HG02759 (cell line): ENCODE data around the gene SERPINB12.

ENCODE experiments used
- ATAC-seq: cut with Tn5 transposase; IDR thresholded peaks from one replicate; pipeline ENCODE4 v1.9.1; 2021; ENCODE audit warnings: mild to moderate bottlenecking, moderate library complexity; ENCODE audit not compliant: unreplicated experiment

SERPINB12 gene

DNA sequence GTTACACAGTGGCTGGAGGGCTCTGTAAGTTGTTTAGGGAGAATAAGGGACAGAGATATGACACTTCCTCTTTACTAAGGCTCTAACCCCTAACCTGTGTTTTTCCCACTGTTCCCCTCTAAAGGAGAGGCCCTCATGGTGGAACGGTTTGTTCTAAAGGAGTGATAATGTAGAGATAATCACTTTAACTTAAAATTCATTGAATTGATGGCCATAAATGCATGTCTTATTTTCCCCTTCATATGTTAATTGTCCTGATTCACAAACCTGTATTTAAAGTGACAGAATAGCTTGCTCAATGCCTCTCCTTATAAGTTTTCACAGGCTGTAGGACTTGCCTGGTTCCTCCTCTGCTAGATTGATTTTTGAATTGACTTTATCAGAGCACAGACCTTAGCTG, at the start of gene SERPINB12:
SERPINB12 (plus strand) TSS at position 301 of the 400 bp plus-strand sequence. CDS start 13,791 bp downstream, outside the sequence.
- no peak for ATAC-seq

DNA sequence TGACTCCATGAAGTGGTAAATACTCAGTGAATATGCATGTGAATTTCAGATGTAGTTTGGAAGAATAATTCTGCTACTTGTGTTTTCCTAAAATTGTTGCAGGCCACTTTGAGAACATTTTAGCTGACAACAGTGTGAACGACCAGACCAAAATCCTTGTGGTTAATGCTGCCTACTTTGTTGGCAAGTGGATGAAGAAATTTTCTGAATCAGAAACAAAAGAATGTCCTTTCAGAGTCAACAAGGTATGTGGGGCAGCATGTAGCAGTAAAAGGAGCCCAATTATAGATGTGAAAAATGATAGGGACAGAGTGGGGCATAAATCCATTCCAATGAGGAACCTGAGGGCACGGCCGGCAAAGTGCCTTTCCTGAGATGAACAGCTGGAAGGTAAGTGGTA, 49.3 kb upstream of the SERPINB12 start:
- no peak for ATAC-seq

- no peak for ATAC-seq
Measured at GRCh38 chr18:63495675-63496074, 46.5 kb upstream of the SERPINB12 start.

DNA sequence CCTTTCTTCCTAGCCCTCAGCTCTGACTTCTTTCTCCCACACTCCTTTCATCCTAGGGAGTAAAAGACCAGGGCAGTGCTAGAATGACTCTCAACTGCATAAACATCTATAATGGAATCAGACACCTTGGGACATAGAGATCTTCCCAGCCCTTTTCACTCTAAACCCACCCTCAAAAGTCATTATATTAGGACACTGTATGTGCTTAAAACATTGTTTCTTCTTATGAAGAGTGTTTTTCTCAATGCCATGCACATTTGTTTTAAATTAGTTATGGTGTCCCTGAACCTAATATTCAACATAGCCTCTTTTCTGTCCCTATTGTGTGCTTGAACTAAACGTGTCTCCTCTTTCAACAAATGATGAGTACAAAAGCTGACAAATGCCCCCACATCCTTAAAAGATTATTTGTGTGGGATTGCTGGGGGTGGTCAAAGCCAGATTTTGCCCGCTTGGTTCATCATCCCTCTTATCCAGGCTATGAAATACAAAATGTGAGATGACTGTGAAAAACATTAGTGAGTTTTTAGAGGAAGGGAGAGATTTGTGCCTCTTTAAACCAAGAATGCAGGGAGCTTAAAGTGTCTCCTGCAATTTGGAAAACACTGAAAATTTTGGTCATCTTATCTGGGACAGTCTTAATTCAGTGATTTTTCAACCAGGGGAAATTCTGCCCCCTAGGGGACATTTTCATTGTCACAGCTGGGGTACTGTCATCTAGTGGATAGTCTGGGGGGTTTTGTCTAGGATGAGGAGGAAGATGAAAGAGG, 36.4 kb upstream of the SERPINB12 start:
- ATAC-seq = peak; percentile 54

DNA sequence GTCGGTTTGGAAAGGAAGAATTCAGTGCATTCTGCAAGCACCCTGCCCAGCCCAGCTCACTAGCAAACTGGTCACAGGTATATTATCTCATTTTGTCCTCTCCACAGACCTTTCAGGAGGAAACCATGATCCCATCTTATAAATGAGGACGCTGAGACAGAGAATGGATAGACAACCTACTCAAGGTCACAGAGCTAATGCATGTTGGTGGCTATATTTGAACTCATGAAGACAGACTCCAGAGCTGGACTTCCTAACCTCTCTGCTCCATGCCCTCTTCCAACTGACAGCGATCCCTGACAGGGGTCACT, 35.9 kb upstream of the SERPINB12 start:
- ATAC-seq = no peak

DNA sequence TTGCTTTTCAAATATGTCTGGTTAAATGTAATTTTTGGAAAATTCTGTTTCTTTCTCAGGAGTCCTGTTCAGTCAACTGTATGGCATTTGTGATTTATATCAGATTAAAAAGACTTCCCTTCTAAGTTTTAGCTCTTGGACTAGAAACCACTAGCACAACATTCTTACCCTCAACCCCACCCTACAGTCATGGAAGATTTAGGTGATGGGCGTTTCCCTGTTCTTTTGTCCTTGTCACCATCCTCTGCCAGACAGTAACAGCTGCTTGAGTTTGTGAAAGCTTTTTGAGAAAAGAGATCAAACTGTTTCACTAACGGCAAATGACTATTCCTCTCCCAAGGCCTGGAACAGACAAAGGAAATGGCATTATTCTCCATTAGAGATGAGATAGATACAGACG, 33.6 kb upstream of the SERPINB12 start:
- no peak for ATAC-seq

GRCh38 chr18:63511285-63511684, 30.9 kb upstream of the SERPINB12 start:
- ATAC-seq = no peak

DNA sequence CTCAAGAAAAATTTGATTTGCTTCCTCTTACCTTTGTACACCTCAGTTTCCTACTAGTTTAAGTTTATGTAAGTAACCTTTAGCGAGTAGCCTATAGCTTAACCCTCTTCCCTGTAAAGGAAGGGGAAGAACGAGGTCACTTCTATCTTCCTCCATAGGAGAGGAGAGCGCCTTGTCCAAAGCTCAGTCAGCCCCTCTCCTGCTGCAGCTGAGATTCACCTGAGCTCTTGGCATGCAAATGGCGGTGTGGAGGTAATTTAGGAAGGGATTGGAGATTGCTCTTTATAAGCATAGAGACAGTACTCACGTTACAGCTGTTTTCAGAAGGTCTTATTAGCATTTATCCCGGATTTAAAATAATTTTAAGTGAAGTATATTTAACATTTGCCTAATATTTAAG, 27.8 kb upstream of the SERPINB12 start:
- no peak for ATAC-seq

- no peak for ATAC-seq
Measured at GRCh38 chr18:63514888-63515678, 27.1 kb upstream of the SERPINB12 start.

GRCh38 chr18:63515801-63516200, 26.4 kb upstream of the SERPINB12 start:
- no peak for ATAC-seq

GRCh38 chr18:63518178-63519012, 23.8 kb upstream of the SERPINB12 start:
- peak; percentile 98 for ATAC-seq

GRCh38 chr18:63520053-63520685, 22.0 kb upstream of the SERPINB12 start:
- no peak for ATAC-seq

- no peak for ATAC-seq
Measured at GRCh38 chr18:63523660-63524059, 18.5 kb upstream of the SERPINB12 start.

GRCh38 chr18:63527251-63527650, 14.9 kb upstream of the SERPINB12 start:
- no peak for ATAC-seq

DNA sequence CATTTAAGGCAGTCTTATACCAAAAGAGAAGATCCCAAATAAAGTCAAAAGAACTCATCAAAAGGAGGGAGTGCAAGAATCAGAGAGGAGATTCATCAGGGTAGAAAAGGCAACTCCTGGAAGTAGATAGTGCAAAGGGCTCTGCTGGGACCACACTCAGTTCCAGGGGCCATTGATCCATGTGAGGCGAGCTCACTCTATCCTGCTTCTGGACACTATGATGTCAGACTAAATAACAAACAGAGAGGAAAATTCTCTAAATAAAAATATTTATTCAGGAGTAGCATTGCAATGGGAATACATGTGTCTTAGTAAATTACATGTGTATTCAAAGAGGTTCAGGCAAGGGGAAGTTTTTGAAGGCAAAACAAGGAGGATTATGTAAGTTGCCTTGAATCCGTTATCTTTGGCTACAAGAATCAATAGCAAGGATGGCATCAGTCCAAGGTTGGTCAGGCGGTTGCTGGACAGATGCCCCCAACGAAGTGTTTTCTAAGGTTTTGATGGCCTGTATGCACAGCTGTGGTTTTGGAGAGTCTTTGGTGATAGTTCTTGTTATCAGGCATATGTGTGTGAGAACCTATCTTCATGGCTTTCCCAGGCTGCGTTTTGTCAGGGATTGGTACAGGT, 13.2 kb upstream of the SERPINB12 start:
- ATAC-seq = no peak

- ATAC-seq = no peak
Measured at GRCh38 chr18:63532471-63532870, 9.7 kb upstream of the SERPINB12 start.

DNA sequence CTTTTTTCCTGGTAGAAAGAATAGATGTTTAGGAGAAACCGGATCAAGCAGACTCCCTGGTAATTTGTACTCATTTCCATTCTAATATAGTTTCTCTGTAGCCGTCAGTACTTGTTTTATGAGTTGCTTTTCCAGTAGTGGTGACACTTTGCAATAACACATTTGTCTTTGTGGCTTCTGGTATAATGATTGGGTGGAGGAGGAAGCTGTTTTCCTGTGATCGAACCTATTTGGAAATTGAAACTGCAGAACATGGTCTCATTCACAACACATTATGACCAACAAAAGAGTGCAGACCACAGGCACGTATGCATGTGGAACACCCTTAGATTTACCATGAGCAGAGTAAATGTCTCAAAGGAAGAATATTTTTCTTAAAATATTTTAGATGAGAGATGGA, 7.6 kb upstream of the SERPINB12 start:
- no peak for ATAC-seq

DNA sequence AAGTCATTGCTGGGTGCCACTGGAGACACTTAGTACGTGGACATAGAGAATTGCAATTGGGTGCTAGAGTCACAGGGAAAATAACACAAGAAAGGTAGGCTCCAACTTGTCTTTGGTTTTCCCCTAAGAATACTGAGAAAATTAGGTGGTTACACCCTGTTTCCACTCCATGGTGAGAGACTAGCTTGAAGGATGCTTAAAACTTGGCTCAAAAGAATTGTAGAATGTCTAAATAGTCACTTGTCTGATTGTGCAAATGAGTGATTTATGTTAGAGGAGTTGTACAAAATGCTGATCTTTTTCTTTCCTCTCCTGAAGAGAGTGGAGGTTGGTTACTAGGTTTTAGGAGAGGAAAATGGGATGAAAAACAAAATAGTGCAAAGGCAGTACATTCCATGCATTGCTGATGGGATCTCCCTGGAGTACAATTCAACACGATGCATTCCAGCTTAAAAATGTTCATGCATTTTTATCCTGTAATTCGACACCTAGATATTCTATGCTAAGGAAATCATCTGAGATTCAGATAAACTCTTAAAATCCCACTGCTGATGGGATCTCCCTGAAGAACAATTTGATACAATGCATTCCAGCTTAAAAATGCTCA, 2.2 kb upstream of the SERPINB12 start:
- ATAC-seq = no peak

DNA sequence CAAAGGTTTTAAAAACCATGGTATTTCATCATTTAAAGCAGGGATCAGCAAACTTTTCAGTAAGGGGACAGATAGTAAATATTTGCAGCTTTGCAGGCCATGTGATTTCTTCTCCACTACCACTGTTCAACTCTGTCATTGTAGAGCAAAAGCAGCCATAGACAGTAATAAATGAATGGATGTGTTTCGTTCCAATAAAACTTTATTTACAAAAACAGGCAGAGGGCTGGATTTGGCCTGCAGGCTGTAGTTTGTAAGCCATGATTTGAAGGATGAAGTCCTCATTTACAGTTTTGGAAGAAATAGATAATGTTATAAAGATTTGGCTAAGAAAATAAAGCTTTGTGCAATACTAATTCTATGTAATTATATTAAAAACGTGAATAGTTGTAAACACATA, 1.8 kb downstream of the SERPINB12 start:
- ATAC-seq = no peak

GRCh38 chr18:63545000-63545399, 2.8 kb downstream of the SERPINB12 start:
- no peak for ATAC-seq
